Activated CD4-positive, CD25-positive, alpha-beta regulatory T cell treated with anti-CD3 and anti-CD28 coated beads, Interleukin-2, amount 50 U/mL, for 24 hours (primary cell): ENCODE measurements around the gene HIPK1.
A peak's percentile ranks its signal among the peaks of the same experiment; 100 is the strongest.

ENCODE experiments used
- ATAC-seq, 2 donors: fragments of 150-1000 bp; cut with Tn5 transposase; one replicate each; pipeline ENCODE4 v1.10.0; 2021; ENCODE audit warnings: mild to moderate bottlenecking in 1 of 2, moderate library complexity in 1 of 2

Gene HIPK1

DNA sequence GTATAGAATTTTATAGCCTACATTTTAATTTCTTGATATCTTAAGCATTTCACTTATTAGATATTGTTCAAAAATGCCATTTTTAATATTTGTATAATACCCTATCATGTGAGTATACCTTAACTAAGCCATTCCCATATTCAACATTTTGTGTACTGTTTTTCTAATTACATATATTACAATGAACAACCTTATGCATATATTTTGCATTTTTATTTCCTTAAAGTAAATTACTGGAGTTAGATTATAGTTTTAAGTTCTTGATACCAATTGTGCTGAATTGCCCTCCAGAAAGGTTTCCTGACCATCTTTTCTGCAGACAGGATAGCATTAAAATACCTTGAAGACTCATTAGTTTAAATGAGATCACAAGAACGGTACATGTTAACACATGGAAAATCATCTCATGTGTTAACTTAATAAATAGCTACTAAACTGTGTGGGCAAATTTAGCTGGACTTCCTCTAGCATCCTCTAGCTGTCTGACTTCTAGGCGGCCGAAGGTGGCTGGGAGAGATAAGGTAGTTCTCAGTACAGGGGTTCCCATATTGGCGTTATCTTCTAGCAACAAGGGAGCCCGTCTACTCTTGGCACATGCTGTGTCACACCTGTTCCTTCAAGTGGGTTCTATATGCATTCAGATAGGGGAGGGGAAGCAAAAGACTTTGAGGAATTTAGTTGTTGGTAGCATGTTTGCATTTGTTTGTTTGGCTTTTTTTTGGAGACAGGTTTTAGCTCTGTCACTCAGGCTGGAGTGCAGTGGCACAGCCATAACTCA lies 15.0 kb upstream of the HIPK1 start:
- no peak for ATAC-seq

DNA sequence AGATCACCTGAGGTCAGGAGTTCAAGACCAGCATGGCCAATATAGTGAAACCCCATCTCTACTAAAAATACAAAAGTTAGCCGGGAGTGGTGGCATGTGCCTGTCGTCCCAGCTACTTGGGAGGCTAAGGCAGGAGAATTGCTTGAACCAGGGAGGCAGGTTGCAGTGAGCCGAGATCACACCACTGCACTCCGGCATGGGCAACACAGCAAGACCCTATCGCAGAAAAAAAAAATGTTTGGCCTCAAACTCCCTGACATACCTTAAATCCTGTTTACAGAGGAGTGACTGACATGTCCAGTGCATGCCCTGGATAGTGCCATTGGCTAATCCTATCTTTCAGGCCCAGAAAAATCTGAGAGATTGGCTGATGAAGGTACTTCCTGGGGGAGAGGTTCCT lies 12.2 kb upstream of the HIPK1 start:
- no peak for ATAC-seq

DNA sequence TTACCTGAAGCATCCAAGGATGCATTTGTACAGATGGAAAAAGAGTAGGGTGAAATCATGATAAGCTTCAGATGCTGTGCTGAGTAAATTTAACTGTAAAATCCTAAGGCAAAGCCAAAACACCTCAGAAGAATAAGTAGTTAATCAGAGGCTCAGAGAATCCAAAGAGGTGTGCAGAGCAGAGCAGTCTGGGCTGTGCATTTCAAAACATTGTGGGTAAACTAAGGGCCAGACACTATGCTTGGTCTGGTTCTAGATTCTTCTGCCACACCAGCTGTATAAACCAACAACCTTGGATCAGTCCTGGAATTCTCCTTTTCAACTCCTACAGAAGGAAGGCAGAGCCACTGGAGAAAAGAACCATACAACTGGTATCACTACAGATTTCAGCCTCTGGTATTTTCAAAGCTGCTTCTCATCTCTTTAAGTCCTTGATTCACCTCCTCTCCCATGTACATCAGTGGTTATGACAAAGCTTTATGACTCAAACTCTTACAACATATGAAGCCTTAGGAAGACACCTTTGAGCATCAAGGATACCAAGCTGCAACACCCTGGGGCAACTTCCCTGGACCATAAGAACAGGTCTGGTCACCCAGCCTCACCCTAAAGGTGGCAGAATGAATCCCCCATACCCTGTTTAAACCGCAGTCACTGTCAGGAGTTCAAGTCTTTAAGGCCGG lies 11.6 kb upstream of the HIPK1 start:
- no peak for ATAC-seq

DNA sequence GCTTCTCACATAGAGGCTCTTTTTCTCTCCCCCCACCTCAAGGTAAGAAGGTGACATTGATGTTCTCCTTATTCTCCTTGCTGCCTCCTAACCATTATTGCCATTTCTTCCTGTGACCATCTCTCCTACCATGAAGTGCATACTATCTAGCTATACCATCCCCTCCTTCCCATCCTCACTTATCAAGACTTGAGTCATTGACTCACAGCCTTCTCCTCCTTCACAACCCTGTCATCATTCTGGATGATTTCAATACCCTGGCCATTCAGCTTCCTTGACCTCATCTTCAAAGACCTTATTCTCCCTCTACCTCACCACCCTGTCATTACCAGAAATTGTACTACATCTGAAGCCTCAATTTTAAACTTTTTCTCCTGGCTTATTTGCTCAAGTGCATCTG lies 10.9 kb upstream of the HIPK1 start:
- ATAC-seq, result no peak

DNA sequence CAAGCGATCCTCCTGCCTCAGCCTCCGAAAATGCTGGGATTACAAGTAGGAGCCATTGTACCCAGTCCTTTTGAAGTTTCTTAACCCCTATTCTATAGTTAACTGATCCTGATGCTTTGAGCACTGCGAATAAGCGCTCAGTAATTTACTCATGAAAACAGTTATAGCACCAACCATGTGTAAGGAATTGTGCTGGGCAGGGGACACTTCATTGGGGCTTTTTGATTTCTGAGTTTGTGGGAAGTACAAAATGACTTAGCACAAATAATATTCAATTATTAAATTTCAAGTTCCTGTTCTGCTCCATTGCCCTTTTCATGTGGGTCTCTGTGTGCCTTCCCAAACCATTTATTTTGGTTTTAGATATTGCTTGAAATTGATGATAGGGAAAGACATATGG lies 6.2 kb upstream of the HIPK1 start:
- no peak for ATAC-seq

DNA sequence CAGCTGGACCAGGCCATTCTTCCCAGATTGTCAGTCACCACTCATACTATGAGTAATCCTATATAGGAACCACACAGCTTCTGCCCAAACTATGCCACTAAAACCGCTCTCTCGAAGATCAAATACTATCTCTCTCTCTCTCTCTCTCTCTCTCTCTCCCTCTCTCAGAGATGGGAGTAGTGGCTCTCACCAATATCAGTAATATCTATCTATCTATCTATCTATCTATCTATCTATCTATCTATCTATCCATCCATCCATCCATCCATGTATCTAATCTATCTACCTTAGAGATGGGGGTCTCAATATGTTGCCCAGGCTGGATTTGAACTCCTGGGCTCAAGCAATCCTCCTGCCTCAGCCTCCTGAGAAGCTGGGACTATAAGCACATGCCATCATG lies 4.7 kb upstream of the HIPK1 start:
- no peak for ATAC-seq

DNA sequence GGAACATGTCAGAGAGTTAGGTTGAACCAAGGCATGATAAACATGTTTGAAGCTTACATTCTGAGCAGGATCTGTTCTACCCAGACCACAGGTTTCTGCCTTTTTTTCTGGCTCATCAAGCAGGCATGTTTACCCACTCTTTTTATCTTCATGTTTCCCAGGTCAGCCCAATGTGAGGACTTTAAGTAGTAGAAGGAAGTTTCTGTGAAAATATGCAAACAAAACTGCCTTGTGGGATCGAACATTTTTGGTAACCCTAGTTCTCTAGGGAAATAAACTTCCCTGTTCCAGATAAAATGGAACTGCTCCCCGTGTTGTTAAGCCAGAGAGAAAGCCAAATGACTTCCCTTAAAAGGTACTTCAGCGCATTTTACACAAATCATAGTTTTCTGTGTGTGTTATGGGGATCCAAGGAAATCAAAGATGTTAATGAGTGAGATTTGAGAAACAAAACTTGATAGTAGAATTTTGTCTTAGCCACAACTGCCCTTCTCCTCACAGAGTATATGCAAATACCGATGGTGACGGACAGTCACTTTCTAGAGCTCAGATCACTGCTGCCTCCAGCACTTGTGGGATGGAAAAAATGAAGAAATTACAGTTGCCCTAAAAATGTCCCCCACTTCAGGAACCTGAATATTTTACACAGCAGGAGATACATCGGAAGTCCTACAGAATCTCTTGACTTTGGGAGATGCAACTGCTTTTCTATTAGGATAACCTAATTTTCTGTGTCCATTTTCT lies 765 bp upstream of the HIPK1 start:
- no peak for ATAC-seq

DNA sequence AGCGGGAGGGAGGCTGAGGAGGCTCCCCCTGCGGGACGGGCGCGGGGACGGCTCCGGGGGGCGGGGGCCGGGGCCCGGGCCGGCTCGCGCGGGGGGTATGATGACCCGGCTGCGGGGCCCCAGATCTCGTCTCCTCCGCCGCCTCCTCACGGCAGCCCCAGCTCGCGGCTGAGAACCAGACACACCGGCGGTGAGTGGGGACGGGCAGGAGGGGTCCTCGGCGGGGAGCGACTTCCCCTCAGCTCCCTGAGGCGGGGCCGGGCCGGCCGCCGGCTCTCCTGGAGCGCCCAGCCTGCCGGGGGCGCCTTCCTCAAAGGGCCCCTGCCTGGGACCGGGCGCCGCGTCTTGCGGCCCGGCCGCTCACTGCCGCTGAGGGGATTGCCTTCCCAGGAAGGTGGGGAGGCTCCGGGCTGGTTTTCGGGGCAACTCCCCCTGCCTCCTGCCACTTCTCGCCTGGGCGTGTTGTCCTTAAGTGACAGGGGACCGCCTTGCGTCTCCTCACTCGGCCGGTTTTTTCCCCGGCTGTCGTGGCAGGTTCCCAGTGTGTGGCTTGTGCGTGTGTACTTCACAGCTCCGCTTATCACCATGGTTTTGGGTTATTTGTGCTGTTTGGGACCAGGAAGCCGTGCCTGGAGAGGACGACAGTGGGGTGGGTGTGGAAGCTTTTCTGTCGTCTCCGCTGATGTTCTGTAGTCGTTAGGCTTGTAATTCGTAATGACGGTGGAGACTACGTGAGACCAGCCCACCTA lies 800 bp downstream of the HIPK1 start:
- peak; percentile 33 to 34 for ATAC-seq

DNA sequence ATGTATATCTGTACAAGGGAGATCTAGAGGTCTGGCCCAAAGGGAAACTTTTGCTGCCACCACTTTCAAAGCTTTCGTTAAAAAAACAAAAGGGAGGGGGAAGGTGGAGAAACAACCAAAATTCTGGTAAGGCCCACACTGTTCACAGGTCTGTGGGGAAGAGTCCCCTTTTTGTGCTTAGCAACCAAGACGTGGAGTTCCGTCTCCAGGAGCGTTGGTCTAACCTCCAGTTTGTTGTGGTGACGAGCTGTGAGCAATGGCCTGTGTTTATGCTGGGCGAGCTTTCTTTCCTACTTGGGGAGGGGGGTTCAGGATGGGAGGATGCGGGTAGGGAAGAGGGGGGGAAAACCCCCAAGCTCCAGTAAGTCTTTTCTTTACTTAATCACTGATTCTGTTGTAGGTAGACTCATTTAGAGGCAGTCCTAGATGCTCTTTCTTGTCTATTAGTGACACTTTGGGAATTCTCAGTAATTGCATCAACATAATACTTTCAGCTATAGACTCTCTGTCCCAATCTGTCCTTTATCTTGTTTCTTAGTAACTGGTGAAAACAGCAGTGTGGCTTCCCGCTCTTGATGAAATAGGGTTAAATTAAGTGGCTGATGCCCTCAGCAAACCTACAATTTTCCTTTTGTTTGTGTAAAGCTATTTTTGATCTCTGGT lies 1.5 kb downstream of the HIPK1 start:
- ATAC-seq, result peak; percentile 36 to 38

DNA sequence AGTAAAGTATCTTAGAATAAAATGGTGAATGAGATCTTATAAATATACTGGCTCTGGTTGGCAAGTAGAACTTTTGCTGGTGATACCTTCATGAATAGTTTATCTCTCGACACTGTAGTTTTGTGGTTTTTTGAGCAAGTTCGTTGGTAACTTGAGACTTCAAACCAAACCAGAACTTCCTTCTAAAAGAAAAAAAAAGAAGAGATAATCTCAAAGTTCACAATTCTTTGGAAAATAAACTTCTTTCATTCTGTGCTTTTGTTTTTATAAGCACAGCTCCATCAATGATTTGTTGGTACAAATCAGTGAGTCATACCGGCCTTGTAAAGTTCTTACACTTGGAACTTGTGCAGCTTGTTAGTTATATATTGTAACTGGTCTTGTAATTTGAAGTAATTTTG lies 2.3 kb downstream of the HIPK1 start:
- no peak for ATAC-seq

DNA sequence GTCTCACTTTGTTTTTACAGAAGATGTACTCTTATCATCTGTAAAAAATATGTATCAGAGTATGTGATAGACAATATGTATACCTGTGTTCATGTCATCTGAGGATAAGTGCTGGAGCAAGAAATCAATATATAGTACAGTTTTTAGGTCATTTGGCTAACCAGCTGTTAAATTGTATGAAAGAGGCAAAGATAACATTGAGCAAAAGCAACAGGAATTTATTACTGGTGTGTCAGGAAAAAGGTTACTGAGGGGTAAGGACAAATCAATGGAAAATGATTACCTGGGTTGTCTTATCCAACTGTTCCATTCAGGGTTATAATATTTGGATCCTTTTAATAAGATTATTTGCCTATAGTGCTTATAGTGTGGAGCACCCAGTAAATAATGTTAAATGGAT lies 4.9 kb downstream of the HIPK1 start:
- no peak for ATAC-seq

DNA sequence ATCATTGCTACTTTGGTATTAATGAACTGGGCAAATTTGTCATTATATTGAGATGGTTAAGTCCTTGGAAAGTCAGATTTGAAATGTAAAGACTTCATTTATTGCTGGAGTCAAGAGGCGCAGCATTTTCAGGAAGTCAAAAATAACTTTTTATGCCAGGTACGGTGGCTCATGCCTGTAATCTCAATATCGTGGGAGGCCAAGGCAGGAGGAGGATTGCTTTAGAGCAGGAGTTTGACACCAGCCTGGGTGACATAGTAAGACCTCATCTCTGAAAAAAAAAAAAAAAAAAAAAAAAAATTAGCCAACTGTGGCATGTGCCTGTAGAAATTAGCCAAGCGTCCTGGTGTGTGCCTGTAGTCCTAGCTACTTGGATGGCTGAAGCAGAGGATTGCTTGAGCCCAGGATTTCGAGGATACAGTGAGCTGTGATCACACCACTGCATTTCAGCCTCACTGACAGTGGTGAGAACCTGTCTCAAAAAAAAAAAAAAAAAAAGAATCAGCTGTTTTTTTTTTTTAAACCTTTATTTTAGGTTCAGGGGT lies 5.5 kb downstream of the HIPK1 start:
- ATAC-seq, result no peak

DNA sequence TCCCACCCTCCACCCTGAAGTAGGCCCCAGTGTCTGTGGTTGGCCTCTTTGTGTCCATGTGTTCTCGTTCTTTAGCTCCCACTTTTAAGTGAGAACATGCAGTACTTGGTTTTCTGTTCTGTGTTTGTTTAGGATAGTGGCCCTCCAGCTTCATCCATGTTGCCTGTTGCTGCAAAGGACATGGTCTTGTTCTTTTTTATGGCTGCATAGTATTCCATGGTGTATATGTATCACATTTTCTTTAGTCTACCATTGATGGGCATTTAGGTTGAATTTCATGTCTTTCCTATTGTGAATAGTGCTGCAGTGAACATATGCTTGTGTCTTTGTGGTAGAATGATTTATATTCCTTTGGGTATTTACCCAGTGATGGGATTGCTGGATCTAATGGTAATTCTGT lies 6.1 kb downstream of the HIPK1 start:
- ATAC-seq, result no peak

DNA sequence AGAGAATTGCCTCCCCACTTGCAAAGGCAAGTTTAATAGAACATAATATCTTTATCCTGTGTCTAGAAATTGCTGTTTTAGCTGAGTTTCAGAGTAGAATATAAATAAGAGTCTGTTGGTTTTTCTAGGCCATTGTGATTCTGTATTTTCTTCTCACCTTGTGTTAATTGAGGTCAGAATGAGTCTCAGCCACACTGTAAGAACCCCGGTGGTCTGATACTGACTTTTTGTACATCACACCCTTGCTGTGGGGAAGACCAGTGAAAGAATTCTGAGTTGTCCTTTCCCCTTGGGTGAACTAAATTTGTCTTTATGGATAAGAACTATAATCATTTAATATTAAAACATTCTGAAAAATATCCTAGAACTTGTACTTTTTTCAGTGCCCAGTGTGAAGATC lies 6.8 kb downstream of the HIPK1 start:
- peak in 1 of 2 donors; percentile 36 for ATAC-seq

DNA sequence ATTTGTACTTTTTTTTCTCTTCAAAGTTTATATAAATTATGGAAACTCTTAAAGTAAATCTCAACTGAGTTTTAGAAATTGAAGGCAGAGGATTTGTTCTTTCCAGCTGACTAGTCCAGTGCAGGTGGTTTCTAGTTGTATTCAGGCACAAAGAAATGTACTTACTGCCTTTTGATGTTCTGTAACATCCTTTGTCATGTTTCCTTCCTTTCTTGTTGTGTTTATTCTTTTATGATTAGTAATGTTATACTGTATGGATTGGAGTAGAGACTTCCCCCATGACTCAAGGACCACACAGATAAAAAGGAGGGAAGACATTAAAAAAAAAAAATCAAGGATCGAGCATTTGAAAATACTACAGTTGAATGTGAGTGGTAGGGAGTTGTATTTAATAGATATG lies 8.0 kb downstream of the HIPK1 start:
- ATAC-seq, result no peak

DNA sequence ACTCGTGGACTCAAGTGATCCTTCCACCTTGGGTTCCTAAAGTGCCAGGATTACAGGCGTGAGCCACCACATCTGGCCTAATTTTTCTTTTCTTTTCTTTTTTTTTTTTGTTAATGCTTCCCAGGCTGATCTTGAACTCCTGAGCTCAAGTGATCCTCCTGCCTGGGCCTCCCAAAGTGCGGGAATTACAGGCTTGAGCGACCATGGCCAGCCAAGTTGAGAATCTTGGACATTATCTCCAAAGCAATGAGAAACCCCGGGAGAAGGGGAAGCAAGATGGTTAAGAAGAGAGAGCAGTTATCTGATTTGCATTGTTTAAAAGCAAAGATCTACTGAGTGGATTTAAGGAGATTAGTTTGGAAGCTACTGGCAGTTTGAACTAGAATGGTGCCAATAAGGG lies 9.1 kb downstream of the HIPK1 start:
- no peak for ATAC-seq

DNA sequence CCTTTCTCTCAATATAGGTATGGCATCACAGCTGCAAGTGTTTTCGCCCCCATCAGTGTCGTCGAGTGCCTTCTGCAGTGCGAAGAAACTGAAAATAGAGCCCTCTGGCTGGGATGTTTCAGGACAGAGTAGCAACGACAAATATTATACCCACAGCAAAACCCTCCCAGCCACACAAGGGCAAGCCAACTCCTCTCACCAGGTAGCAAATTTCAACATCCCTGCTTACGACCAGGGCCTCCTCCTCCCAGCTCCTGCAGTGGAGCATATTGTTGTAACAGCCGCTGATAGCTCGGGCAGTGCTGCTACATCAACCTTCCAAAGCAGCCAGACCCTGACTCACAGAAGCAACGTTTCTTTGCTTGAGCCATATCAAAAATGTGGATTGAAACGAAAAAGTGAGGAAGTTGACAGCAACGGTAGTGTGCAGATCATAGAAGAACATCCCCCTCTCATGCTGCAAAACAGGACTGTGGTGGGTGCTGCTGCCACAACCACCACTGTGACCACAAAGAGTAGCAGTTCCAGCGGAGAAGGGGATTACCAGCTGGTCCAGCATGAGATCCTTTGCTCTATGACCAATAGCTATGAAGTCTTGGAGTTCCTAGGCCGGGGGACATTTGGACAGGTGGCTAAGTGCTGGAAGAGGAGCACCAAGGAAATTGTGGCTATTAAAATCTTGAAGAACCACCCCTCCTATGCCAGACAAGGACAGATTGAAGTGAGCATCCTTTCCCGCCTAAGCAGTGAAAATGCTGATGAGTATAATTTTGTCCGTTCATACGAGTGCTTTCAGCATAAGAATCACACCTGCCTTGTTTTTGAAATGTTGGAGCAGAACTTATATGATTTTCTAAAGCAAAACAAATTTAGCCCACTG lies 11.5 kb downstream of the HIPK1 start:
- peak; percentile 48 to 59 for ATAC-seq

DNA sequence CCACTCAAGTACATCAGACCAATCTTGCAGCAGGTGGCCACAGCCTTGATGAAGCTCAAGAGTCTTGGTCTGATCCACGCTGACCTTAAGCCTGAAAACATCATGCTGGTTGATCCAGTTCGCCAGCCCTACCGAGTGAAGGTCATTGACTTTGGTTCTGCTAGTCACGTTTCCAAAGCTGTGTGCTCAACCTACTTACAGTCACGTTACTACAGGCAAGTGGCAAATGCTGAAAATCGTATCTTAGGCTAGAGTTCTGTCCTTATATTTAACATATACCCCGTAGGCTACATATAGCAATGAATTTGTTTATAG lies 12.1 kb downstream of the HIPK1 start:
- ATAC-seq, result no peak

DNA sequence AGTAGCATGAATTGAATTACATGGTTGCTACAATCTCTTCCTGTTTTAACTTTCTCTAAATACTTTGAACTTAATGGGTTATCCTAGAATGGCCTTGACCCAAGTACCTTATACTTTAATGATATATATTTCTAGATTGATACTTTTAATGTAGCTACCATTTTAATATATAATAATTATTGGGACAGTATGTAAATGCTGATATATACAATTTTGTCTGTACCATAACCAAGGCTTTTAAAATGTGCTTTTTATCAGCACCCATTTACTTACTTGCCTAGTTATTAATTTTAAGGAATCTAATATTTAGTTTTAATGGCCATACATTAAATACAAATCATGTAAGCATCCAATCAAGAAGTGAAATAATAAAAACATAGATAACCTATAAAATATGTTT lies 13.4 kb downstream of the HIPK1 start:
- no peak for ATAC-seq

DNA sequence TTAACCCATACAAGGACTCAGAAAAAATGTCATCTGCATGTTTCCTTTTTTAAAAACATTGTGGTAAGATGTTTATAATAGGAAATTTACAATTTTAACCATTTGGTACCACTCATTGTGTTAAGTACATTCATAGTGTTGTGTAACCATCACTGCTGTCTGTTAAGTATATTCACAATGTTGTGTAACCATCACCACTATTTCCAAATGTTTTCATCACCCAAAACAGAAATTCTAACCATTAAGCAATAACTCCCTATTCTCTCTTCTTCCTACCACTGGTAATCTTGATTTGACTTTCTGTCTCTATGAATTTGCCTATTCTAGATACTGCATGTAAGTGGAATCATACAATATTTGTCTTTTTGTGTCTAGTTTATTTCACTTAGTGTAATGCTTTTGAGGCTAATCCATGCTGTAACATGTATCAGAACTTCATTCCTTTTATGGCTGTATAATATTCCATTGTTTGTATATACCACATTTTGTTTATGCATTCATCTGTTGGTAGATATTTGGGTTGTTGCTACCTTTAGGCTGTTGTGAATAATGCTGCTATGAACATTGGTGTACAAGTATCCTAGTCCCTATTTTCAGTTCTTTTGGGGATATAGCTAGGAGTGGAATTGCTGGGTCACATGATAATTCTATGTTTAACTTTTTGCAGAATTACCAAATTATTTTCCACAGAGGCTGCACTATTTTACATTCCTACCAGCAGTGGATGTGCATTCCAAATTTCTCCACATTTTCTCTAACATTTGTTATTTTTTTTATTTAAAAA lies 14.1 kb downstream of the HIPK1 start:
- ATAC-seq, result no peak

DNA sequence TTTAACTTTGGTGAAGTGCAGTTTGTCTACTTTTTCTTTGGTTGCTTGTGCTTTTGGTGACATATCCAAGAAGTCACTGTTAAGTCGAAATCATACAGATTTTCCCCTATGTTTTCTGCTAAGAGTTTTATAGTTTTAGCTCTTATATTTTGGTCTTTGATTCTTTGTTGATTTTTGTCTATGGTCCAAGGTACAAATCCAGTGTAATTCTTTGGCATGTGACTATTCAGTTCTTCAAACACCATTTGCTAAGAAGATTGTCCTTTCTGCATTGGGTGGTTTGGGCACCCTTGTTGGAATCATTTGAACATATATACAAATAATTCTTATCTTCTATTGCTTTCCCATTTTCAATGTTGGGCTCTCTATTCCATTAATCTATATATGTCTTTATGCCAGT lies 16.2 kb downstream of the HIPK1 start:
- no peak for ATAC-seq
